CD8-positive, alpha-beta memory T cell (primary cell): ENCODE results near the gene SPOCK1. TPM values are rescaled to one million over a fixed set of nuclear protein-coding genes. Genes with fewer than 3 reads are reported as not detected.

Experiments used
- CTCF ChIA-PET: fragments of 350-600 bp; sonication (Branson Sonifier 250); formaldehyde crosslinking; loops from one replicate; lab custom pipeline; 2021; ENCODE audit warnings: antibody characterized with exemption; lab: Charles Lee
- POLR2A ChIA-PET: fragments of 350-600 bp; sonication (Branson Sonifier 250); formaldehyde crosslinking; loops from one replicate; lab custom pipeline; 2021; ENCODE audit warnings: antibody characterized with exemption; lab: Charles Lee
- DNase-seq, 5 donors: peaks; one replicate each; pipeline versions ENCODE4 v3.0.0 to v3.0.0-alpha.2; 2020 to 2022; ENCODE audit warnings: mixed read lengths in 1 of 5
- H3K27ac ChIP-seq: one replicate; pipeline ENCODE4 v1.7.0; 2013; ENCODE audit warnings: low read depth, mild to moderate bottlenecking, low read length, moderate library complexity
- H3K27me3 ChIP-seq: 2 replicates; pipeline ENCODE4 v1.7.0; 2013; ENCODE audit warnings: low read length, mild to moderate bottlenecking; ENCODE audit not compliant: insufficient read depth, poor library complexity, severe bottlenecking
- H3K36me3 ChIP-seq: 2 replicates; pipeline ENCODE4 v1.7.0; 2013; ENCODE audit warnings: mild to moderate bottlenecking, low read length, moderate library complexity; ENCODE audit not compliant: insufficient read depth
- H3K4me1 ChIP-seq: 2 replicates; pipeline ENCODE4 v1.7.0; 2013; ENCODE audit warnings: mild to moderate bottlenecking, low read length, moderate library complexity; ENCODE audit not compliant: insufficient read depth
- H3K4me3 ChIP-seq: 2 replicates; pipeline ENCODE4 v1.7.0; 2013; ENCODE audit warnings: mild to moderate bottlenecking, low read length
- H3K9me3 ChIP-seq: 2 replicates; pipeline ENCODE4 v1.7.0; 2013; ENCODE audit warnings: mild to moderate bottlenecking, low read length
- H3K27ac Mint-ChIP-seq, 8 donors: one replicate each; pipeline ENCODE4 v1.8.0; 2020 to 2021; ENCODE audit warnings: mixed read lengths in 8 of 8, mild to moderate bottlenecking in 6 of 8, inconsistent platforms in 3 of 8, moderate library complexity in 3 of 8
- H3K27me3 Mint-ChIP-seq, 2 donors: one replicate each; pipeline ENCODE4 v1.8.0; 2020 to 2021; ENCODE audit warnings: mixed read lengths in 2 of 2, mild to moderate bottlenecking in 1 of 2, moderate library complexity in 1 of 2
- H3K36me3 Mint-ChIP-seq, 3 donors: one replicate each; pipeline ENCODE4 v1.8.0; 2020 to 2021; ENCODE audit warnings: mixed read lengths in 3 of 3, inconsistent platforms in 1 of 3, mild to moderate bottlenecking in 1 of 3
- H3K4me1 Mint-ChIP-seq, 3 donors: one replicate each; pipeline ENCODE4 v1.8.0; 2020 to 2021; ENCODE audit warnings: mixed read lengths in 3 of 3, inconsistent platforms in 1 of 3, mild to moderate bottlenecking in 1 of 3
- H3K4me3 Mint-ChIP-seq, 7 donors: one replicate each; pipeline ENCODE4 v1.8.0; 2020 to 2021; ENCODE audit warnings: mixed read lengths in 7 of 7, mild to moderate bottlenecking in 6 of 7, moderate library complexity in 4 of 7, inconsistent platforms in 2 of 7
- H3K9me3 Mint-ChIP-seq, 5 donors: one replicate each; pipeline ENCODE4 v1.8.0; 2020 to 2022; ENCODE audit warnings: mixed read lengths in 5 of 5, mild to moderate bottlenecking in 3 of 5, moderate library complexity in 2 of 5, inconsistent platforms in 1 of 5
- polyA plus RNA-seq: library from polyadenylated mRNA; unstranded; fragments of 300-500 nt; fragmentation: Illumina TruSeq; gene quantifications from one replicate; pipeline ENCODE4 v1.2.3, GENCODE V29; 2021
- total RNA-seq, 2 experiments: library from RNA; stranded (reverse); gene quantifications; one replicate each; pipeline ENCODE4 v1.2.3, GENCODE V29; 2021

SPOCK1 gene
- total and polyA plus RNA-seq, 3 experiments from 2014 or later: not detected

DNA sequence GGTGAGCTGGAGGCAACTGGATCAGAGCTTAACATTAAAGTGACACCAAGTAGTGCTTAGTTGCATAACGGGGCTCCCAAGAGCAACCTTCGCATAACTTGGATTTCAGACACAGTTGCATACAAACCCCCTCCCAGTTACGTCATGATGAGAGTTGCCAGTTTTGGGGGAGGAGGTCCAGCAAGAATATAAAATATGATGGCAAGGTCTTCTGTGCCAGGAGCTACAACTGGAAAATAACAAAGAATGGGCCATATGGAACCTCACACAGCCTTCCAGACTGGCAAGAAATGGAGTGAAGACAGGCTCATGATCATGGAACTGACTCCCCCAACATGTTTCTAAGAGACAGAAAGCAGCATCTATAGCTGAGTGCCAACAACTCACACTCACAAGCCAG, 8.5 kb downstream of the SPOCK1 start:
- no peak overlapping the region for H3K4me3 Mint-ChIP-seq
- H3K27me3 Mint-ChIP-seq: peaks cover 0 to 6% of the 10 kb centered on the region in 2 donors
- H3K9me3 Mint-ChIP-seq: no peaks in the 10 kb centered on the region
- no peaks in the 10 kb centered on the region for H3K4me1 Mint-ChIP-seq
- Histone ChIP-seq H3K27me3 (no peaks in the 10 kb centered on the region), H3K27ac (no peak overlapping the region), H3K9me3 (no peaks in the 10 kb centered on the region), H3K4me3 (no peak overlapping the region), H3K4me1 (no peaks in the 10 kb centered on the region), H3K36me3 (no peaks in the 10 kb centered on the region)
- ChIA-PET POLR2A (no interaction called here), CTCF (no interaction called here)
- no peaks in the 10 kb centered on the region for H3K36me3 Mint-ChIP-seq
- DNase-seq: no peak
- no peak overlapping the region for H3K27ac Mint-ChIP-seq

- Mint-ChIP-seq H3K9me3 (no peaks in the 10 kb centered on the region), H3K27ac (no peak overlapping the region), H3K36me3 (no peaks in the 10 kb centered on the region), H3K4me3 (no peak overlapping the region), H3K4me1 (no peaks in the 10 kb centered on the region), H3K27me3 (peaks cover 0 to 2% of the 10 kb centered on the region in 2 donors)
- ChIA-PET CTCF (no interaction called here), POLR2A (no interaction called here)
- DNase-seq: no peak
- Histone ChIP-seq H3K9me3 (no peaks in the 10 kb centered on the region), H3K36me3 (no peaks in the 10 kb centered on the region), H3K4me3 (no peak overlapping the region), H3K4me1 (no peaks in the 10 kb centered on the region), H3K27me3 (no peaks in the 10 kb centered on the region), H3K27ac (no peak overlapping the region)
Measured at GRCh38 chr5:137488974-137489373, 10.2 kb downstream of the SPOCK1 start.

GRCh38 chr5:137488516-137488915, 10.6 kb downstream of the SPOCK1 start:
- H3K4me1 ChIP-seq: no peaks in the 10 kb centered on the region
- CTCF ChIA-PET: no interaction called here
- no peak for DNase-seq
- H3K27me3 ChIP-seq: no peaks in the 10 kb centered on the region
- Mint-ChIP-seq H3K27me3 (peaks cover 0 to 2% of the 10 kb centered on the region in 2 donors), H3K4me3 (no peak overlapping the region), H3K27ac (no peak overlapping the region), H3K4me1 (no peaks in the 10 kb centered on the region), H3K9me3 (no peaks in the 10 kb centered on the region), H3K36me3 (no peaks in the 10 kb centered on the region)
- H3K27ac ChIP-seq: no peak overlapping the region
- no peaks in the 10 kb centered on the region for H3K36me3 ChIP-seq
- POLR2A ChIA-PET: no interaction called here
- H3K9me3 ChIP-seq: no peaks in the 10 kb centered on the region
- no peak overlapping the region for H3K4me3 ChIP-seq

DNA sequence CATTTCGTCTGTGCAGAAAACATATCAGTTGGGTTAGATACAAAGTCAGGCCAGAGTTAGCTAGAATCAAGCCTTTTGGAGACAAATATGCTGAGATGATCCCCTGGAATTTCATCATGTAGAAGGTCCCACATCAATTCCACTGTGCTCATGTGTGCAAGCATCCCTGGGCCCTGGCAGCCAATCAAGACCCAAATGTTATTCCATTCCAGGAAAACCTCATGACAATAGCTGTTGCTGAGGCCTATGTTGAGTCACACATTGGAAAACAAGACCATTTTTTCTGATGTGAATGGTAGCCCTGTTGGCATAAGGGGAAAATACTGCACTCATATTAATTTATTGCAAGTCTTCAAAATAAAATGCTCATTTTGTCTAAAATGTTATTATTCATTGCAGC, 11.5 kb downstream of the SPOCK1 start:
- H3K4me3 Mint-ChIP-seq: no peak overlapping the region
- H3K27ac Mint-ChIP-seq: no peak overlapping the region
- H3K9me3 Mint-ChIP-seq: no peaks in the 10 kb centered on the region
- Histone ChIP-seq H3K4me3 (no peak overlapping the region), H3K36me3 (no peaks in the 10 kb centered on the region), H3K27ac (no peak overlapping the region), H3K27me3 (no peaks in the 10 kb centered on the region), H3K9me3 (no peaks in the 10 kb centered on the region), H3K4me1 (no peaks in the 10 kb centered on the region)
- no peaks in the 10 kb centered on the region for H3K36me3 Mint-ChIP-seq
- H3K4me1 Mint-ChIP-seq: no peaks in the 10 kb centered on the region
- H3K27me3 Mint-ChIP-seq: peaks cover 0 to 2% of the 10 kb centered on the region in 2 donors
- CTCF ChIA-PET: no interaction called here
- DNase-seq: no peak
- POLR2A ChIA-PET: no interaction called here

- no peaks in the 10 kb centered on the region for H3K36me3 ChIP-seq
- Mint-ChIP-seq H3K36me3 (no peaks in the 10 kb centered on the region), H3K4me3 (no peak overlapping the region), H3K27ac (no peak overlapping the region), H3K27me3 (peaks cover 0 to 2% of the 10 kb centered on the region in 2 donors), H3K9me3 (peaks cover 0 to 2% (median 0%) of the 10 kb centered on the region in 5 donors), H3K4me1 (no peaks in the 10 kb centered on the region)
- no peak for DNase-seq
- ChIA-PET CTCF (no interaction called here), POLR2A (no interaction called here)
- H3K9me3 ChIP-seq: no peaks in the 10 kb centered on the region
- no peak overlapping the region for H3K27ac ChIP-seq
- no peaks in the 10 kb centered on the region for H3K4me1 ChIP-seq
- no peak overlapping the region for H3K4me3 ChIP-seq
- no peaks in the 10 kb centered on the region for H3K27me3 ChIP-seq
Measured at GRCh38 chr5:137486707-137487106, 12.4 kb downstream of the SPOCK1 start.

GRCh38 chr5:137481596-137481995, 17.5 kb downstream of the SPOCK1 start:
- H3K36me3 Mint-ChIP-seq: no peaks in the 10 kb centered on the region
- no peaks in the 10 kb centered on the region for H3K9me3 ChIP-seq
- ChIA-PET POLR2A (no interaction called here), CTCF (no interaction called here)
- no peaks in the 10 kb centered on the region for H3K4me1 Mint-ChIP-seq
- H3K27ac ChIP-seq: no peak overlapping the region
- no peak for DNase-seq
- no peak overlapping the region for H3K4me3 Mint-ChIP-seq
- H3K4me1 ChIP-seq: no peaks in the 10 kb centered on the region
- H3K27ac Mint-ChIP-seq: no peak overlapping the region
- peaks cover 0 to 3% of the 10 kb centered on the region in 2 donors for H3K27me3 Mint-ChIP-seq
- H3K4me3 ChIP-seq: no peak overlapping the region
- no peaks in the 10 kb centered on the region for H3K27me3 ChIP-seq
- H3K9me3 Mint-ChIP-seq: peaks cover 0 to 2% (median 0%) of the 10 kb centered on the region in 5 donors
- no peaks in the 10 kb centered on the region for H3K36me3 ChIP-seq

DNA sequence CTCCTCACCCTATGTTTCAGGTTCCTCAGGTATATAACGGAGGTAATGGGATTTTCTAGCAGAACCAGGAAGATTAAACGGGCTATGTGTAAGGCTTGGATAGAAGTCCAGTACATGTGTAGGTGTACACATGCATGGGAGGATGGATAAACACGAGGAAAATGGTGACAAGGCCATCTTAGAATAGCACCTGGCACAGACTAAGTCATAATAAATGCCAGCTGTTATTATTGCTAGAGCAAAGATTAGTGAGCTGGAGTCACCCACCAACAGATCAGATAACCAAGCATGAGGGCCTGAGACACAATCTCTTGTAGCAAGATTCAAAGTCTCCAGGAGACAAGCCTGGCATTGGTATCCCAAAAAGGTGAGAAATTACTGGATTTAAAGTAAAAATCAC, 21.1 kb downstream of the SPOCK1 start:
- DNase-seq: no peak
- Histone ChIP-seq H3K4me1 (no peaks in the 10 kb centered on the region), H3K27me3 (no peaks in the 10 kb centered on the region), H3K4me3 (no peak overlapping the region), H3K9me3 (no peaks in the 10 kb centered on the region), H3K27ac (no peak overlapping the region), H3K36me3 (no peaks in the 10 kb centered on the region)
- ChIA-PET CTCF (no interaction called here), POLR2A (no interaction called here)
- H3K4me3 Mint-ChIP-seq: no peak overlapping the region
- no peaks in the 10 kb centered on the region for H3K36me3 Mint-ChIP-seq
- H3K27ac Mint-ChIP-seq: no peak overlapping the region
- no peaks in the 10 kb centered on the region for H3K4me1 Mint-ChIP-seq
- H3K9me3 Mint-ChIP-seq: peaks cover 0 to 2% (median 0%) of the 10 kb centered on the region in 5 donors
- H3K27me3 Mint-ChIP-seq: peaks cover 4 to 11% of the 10 kb centered on the region in 2 donors

DNA sequence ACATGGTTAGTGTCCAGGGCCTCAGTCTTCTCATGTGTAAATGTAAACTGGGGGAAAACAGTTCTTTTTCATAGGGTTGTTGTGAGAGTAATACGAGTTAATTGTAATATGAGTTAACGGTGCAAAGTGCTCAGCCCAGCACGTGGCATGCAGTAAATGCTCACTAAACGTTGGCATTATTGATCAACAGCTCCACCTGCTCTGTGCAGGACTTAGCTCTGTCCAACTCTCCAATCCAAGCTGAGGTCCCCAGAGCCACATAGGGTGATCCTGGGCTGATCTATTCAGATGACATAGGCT, 28.3 kb downstream of the SPOCK1 start:
- Histone ChIP-seq H3K27ac (no peak overlapping the region), H3K36me3 (no peaks in the 10 kb centered on the region), H3K4me1 (no peaks in the 10 kb centered on the region), H3K27me3 (no peaks in the 10 kb centered on the region), H3K4me3 (no peak overlapping the region), H3K9me3 (no peaks in the 10 kb centered on the region)
- CTCF ChIA-PET: no interaction called here
- Mint-ChIP-seq H3K4me1 (no peaks in the 10 kb centered on the region), H3K27me3 (peaks cover 10 to 15% of the 10 kb centered on the region in 2 donors), H3K27ac (no peak overlapping the region), H3K9me3 (no peaks in the 10 kb centered on the region), H3K4me3 (no peak overlapping the region), H3K36me3 (no peaks in the 10 kb centered on the region)
- DNase-seq: no peak
- POLR2A ChIA-PET: no interaction called here
